Caco-2 (cell line): ENCODE data around the gene GRIA3. TPM values are rescaled to one million over a fixed set of nuclear protein-coding genes. Genes with fewer than 3 reads are reported as not detected.

Experiments
- BruUV-seq: library from RNA; stranded (reverse); fragments of 400-500 nt; replicated peaks from 2 replicates; lab custom pipeline; 2021; lab: Mats Ljungman, UMichigan
- CTCF ChIA-PET: fragments of 300-600 bp; sonication (Branson Sonifier 250); formaldehyde crosslinking; loops from one replicate; lab custom pipeline; 2022; ENCODE audit warnings: antibody characterized with exemption; lab: Charles Lee
- POLR2A ChIA-PET: fragments of 300-600 bp; sonication (Branson Sonifier 250); formaldehyde crosslinking; loops from one replicate; lab custom pipeline; 2022; ENCODE audit warnings: antibody characterized with exemption; lab: Charles Lee
- DNase-seq, 2 experiments: peaks; one replicate each; pipeline versions ENCODE4 v3.0.0 to v3.0.0-alpha.2; 2020 to 2022
- H3K27me3 ChIP-seq: replicated peaks from 2 replicates; pipeline ENCODE4 v1.6.0; 2011; ENCODE audit warnings: low read length; ENCODE audit not compliant: control insufficient read depth, insufficient read depth
- H3K36me3 ChIP-seq: 2 replicates; pipeline ENCODE4 v1.5.1; 2011; ENCODE audit warnings: low read length; ENCODE audit not compliant: control insufficient read depth, insufficient read depth
- H3K4me1 ChIP-seq: fragments of 250-450 bp; sonication (Bioruptor Pico); 2 replicates; pipeline ENCODE4 v1.5.1; 2020; ENCODE audit warnings: mild to moderate bottlenecking
- H3K4me3 ChIP-seq: 2 replicates; pipeline ENCODE4 v1.5.1; 2011; ENCODE audit warnings: low read depth, mild to moderate bottlenecking, control low read depth, low read length
- H3K9me3 ChIP-seq: fragments of 250-450 bp; sonication (Bioruptor Pico); 2 replicates; pipeline ENCODE4 v1.5.1; 2020; ENCODE audit warnings: mild to moderate bottlenecking, moderate library complexity
- H3K27ac Mint-ChIP-seq: one replicate; pipeline ENCODE4 v1.8.0; 2022; ENCODE audit warnings: mixed read lengths; ENCODE audit not compliant: unreplicated experiment
- H3K27me3 Mint-ChIP-seq: one replicate; pipeline ENCODE4 v1.8.0; 2022; ENCODE audit warnings: mixed read lengths; ENCODE audit not compliant: insufficient read depth, unreplicated experiment
- H3K36me3 Mint-ChIP-seq: one replicate; pipeline ENCODE4 v1.8.0; 2022; ENCODE audit warnings: mild to moderate bottlenecking, mixed read lengths; ENCODE audit not compliant: insufficient read depth, unreplicated experiment
- H3K4me1 Mint-ChIP-seq: one replicate; pipeline ENCODE4 v1.8.0; 2022; ENCODE audit warnings: low read depth, mixed read lengths; ENCODE audit not compliant: unreplicated experiment
- H3K4me3 Mint-ChIP-seq: one replicate; pipeline ENCODE4 v1.8.0; 2022; ENCODE audit warnings: mild to moderate bottlenecking, moderate library complexity, mixed read lengths; ENCODE audit not compliant: unreplicated experiment
- H3K9me3 Mint-ChIP-seq: one replicate; pipeline ENCODE4 v1.8.0; 2022; ENCODE audit warnings: mixed read lengths; ENCODE audit not compliant: unreplicated experiment
- intact Hi-C: fragments of 100-400 bp; cut with micrococcal nuclease; formaldehyde crosslinking; loops from one replicate; pipeline ENCODE4 v1.10.0; 2022; ENCODE audit not compliant: unreplicated experiment
- total RNA-seq: library from RNA; stranded (reverse); gene quantifications from 2 replicates; pipeline ENCODE4 v1.2.3, GENCODE V29; 2022
- TF ChIP-seq, protein P1 (sequence below), 2 experiments: fragments of 200-600 bp in 1 of 2; IDR thresholded peaks; 1 replicate in 1 of 2; 2 replicates in 1 of 2; pipeline versions ENCODE4 v1.5.1 to v1.8.0; 2011 to 2022; ENCODE audit warnings: antibody characterized with exemption in 1 of 2, control low read depth in 1 of 2, inconsistent platforms in 1 of 2, low read depth in 1 of 2, low read length in 1 of 2, mild to moderate bottlenecking in 1 of 2, moderate library complexity in 1 of 2; ENCODE audit not compliant: insufficient read depth in 1 of 2, severe bottlenecking in 1 of 2, unreplicated experiment in 1 of 2

Gene GRIA3
- total RNA-seq, 1 experiment from 2014 or later, result not detected

DNA sequence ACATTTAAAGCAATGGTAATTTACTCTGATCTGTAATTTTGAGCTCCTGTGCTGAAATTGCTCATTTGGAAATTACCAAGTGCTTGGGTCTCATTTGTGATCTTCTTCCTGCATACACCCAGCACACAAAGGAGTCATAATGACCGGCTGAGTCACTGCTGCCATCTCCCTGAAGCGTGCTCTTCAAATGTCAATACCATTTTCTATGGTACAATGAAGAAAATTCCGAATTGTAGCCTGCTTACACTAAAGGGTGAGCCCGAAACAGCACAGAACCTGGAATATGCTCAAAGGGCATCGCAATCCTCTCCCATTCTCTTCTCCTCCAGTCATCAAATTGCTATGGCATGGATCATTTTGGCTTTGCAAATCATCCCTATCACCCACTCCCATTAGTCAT is 140.5 kb downstream of the GRIA3 start:
- no peaks in the 10 kb centered on the region for H3K4me1 Mint-ChIP-seq
- intact Hi-C loops, result no loop called here
- no peaks in the 10 kb centered on the region for H3K36me3 Mint-ChIP-seq
- H3K9me3 ChIP-seq, result no peaks in the 10 kb centered on the region
- no peak for DNase-seq
- ChIA-PET POLR2A (no interaction called here), CTCF (no interaction called here)
- H3K4me3 Mint-ChIP-seq, result no peak overlapping the region
- TF ChIP-seq, protein P1, sequence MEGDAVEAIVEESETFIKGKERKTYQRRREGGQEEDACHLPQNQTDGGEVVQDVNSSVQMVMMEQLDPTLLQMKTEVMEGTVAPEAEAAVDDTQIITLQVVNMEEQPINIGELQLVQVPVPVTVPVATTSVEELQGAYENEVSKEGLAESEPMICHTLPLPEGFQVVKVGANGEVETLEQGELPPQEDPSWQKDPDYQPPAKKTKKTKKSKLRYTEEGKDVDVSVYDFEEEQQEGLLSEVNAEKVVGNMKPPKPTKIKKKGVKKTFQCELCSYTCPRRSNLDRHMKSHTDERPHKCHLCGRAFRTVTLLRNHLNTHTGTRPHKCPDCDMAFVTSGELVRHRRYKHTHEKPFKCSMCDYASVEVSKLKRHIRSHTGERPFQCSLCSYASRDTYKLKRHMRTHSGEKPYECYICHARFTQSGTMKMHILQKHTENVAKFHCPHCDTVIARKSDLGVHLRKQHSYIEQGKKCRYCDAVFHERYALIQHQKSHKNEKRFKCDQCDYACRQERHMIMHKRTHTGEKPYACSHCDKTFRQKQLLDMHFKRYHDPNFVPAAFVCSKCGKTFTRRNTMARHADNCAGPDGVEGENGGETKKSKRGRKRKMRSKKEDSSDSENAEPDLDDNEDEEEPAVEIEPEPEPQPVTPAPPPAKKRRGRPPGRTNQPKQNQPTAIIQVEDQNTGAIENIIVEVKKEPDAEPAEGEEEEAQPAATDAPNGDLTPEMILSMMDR (IDR thresholded peaks at IDR 0.05; ENCODE audit: insufficient read depth in 1 of 2, low read depth in 1 of 2, low read length in 1 of 2, severe bottlenecking in 1 of 2, unreplicated experiment in 1 of 2), result no peak
- no peaks in the 10 kb centered on the region for H3K9me3 Mint-ChIP-seq
- no peak overlapping the region for H3K27ac Mint-ChIP-seq
- H3K27me3 Mint-ChIP-seq, result peaks cover 3% of the 10 kb centered on the region
- H3K4me3 ChIP-seq, result no peak overlapping the region
- no peaks in the 10 kb centered on the region for H3K27me3 ChIP-seq
- no peaks in the 10 kb centered on the region for H3K4me1 ChIP-seq
- H3K36me3 ChIP-seq, result no peaks in the 10 kb centered on the region
- BruUV-seq, result no TSS peak

DNA sequence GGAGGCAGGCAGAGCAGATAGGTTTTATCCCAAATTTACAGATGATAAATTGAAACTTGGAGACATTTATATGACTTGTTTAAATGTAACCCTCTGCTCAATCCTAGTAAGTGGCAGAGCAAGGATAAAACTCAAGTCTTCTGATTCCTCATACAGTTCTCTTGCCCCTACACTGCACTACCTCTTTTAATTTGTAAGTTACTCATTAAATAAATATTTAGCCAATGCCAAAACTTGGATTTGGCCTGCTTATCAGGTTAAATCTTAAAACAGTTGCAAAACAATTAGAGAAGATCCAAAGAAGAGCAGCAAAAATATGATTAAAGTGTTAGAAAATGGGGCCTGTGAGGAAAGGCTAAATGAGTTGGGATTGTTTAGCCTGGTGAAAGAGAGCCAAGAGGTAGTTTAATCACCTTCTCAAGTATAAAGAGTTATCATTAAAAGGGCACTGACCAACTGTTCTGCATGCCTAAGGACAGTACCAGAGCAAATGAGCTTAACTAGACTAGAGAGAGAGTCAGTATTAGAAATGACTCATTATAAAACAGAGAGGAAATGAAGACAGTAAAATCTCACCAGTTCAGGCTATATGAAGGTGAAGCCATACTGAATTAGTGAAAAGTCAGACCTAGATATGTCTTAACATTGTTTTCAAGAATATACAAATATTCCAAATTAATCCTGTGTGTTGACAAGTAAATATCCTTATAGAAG is 146.3 kb downstream of the GRIA3 start:
- no peaks in the 10 kb centered on the region for H3K36me3 Mint-ChIP-seq
- DNase-seq, result no peak
- CTCF ChIA-PET, result no interaction called here
- no TSS peak for BruUV-seq
- intact Hi-C loops, result no loop called here
- H3K9me3 Mint-ChIP-seq, result no peaks in the 10 kb centered on the region
- POLR2A ChIA-PET, result no interaction called here
- H3K9me3 ChIP-seq, result no peaks in the 10 kb centered on the region
- TF ChIP-seq, protein P1 (IDR thresholded peaks at IDR 0.05; ENCODE audit: insufficient read depth in 1 of 2, low read depth in 1 of 2, low read length in 1 of 2, severe bottlenecking in 1 of 2, unreplicated experiment in 1 of 2), result no peak
- H3K4me3 ChIP-seq, result no peak overlapping the region
- H3K27me3 ChIP-seq, result no peaks in the 10 kb centered on the region
- no peak overlapping the region for H3K27ac Mint-ChIP-seq
- no peaks in the 10 kb centered on the region for H3K36me3 ChIP-seq
- H3K27me3 Mint-ChIP-seq, result no peaks in the 10 kb centered on the region
- no peak overlapping the region for H3K4me3 Mint-ChIP-seq
- no peaks in the 10 kb centered on the region for H3K4me1 ChIP-seq
- H3K4me1 Mint-ChIP-seq, result no peaks in the 10 kb centered on the region

- no peaks in the 10 kb centered on the region for H3K4me1 ChIP-seq
- intact Hi-C loops, result no loop called here
- ChIA-PET CTCF (no interaction called here), POLR2A (no interaction called here)
- H3K4me3 ChIP-seq, result no peak overlapping the region
- H3K4me1 Mint-ChIP-seq, result no peaks in the 10 kb centered on the region
- H3K36me3 Mint-ChIP-seq, result no peaks in the 10 kb centered on the region
- H3K27ac Mint-ChIP-seq, result no peak overlapping the region
- DNase-seq, result no peak
- no TSS peak for BruUV-seq
- TF ChIP-seq, protein P1 (IDR thresholded peaks at IDR 0.05; ENCODE audit: insufficient read depth in 1 of 2, low read depth in 1 of 2, low read length in 1 of 2, severe bottlenecking in 1 of 2, unreplicated experiment in 1 of 2), result no peak
- H3K9me3 ChIP-seq, result no peaks in the 10 kb centered on the region
- no peaks in the 10 kb centered on the region for H3K36me3 ChIP-seq
- no peak overlapping the region for H3K4me3 Mint-ChIP-seq
- no peaks in the 10 kb centered on the region for H3K27me3 Mint-ChIP-seq
- no peaks in the 10 kb centered on the region for H3K9me3 Mint-ChIP-seq
- no peaks in the 10 kb centered on the region for H3K27me3 ChIP-seq
Measured at GRCh38 chrX:123331349-123331748, 147.3 kb downstream of the GRIA3 start.
